GM06990 (cell line): ENCODE measurements around the gene MRPS15.

Experiments
- DNase-seq: peaks from one replicate; pipeline ENCODE4 v3.0.0-alpha.2; 2011; ENCODE audit not compliant: insufficient read length; ENCODE audit errors: extremely low read depth
- H3K27me3 ChIP-seq: replicated peaks from 2 replicates; pipeline ENCODE4 v1.6.0; 2011; ENCODE audit warnings: low read length; ENCODE audit not compliant: control insufficient read depth, insufficient read depth
- H3K36me3 ChIP-seq: 2 replicates; pipeline ENCODE4 v1.5.1; 2011; ENCODE audit warnings: low read length; ENCODE audit not compliant: control insufficient read depth, insufficient read depth
- H3K4me3 ChIP-seq: replicated peaks from 2 replicates; pipeline ENCODE4 v1.5.1; 2011; ENCODE audit warnings: low read depth, mild to moderate bottlenecking, control low read depth, low read length
- TF ChIP-seq, protein P1 (sequence below): IDR thresholded peaks from 2 replicates; pipeline ENCODE4 v1.5.1; 2011; ENCODE audit warnings: low read length, control low read depth, mild to moderate bottlenecking, inconsistent platforms; ENCODE audit not compliant: insufficient read depth, poor library complexity, severe bottlenecking

The MRPS15 gene

DNA sequence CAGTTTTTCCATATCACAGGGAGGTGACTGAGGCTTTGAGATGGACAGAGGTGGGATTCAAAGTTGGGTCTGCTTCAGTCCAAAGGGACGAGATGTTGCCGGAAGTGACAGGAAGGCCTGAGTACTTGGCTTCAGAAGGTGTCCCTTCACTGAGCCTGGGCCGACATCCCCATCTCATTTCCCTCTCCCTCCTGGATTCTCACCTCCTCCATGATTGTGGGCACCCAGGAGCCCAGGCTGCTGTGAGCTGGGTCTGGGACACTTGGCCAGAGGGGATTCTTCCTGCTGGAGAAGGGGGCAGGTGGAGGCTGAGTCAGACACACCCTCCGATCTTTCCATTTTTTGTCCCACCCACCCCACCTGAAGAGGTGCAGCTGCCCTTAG lies 2.8 kb upstream of the MRPS15 start:
- TF ChIP-seq, protein P1, sequence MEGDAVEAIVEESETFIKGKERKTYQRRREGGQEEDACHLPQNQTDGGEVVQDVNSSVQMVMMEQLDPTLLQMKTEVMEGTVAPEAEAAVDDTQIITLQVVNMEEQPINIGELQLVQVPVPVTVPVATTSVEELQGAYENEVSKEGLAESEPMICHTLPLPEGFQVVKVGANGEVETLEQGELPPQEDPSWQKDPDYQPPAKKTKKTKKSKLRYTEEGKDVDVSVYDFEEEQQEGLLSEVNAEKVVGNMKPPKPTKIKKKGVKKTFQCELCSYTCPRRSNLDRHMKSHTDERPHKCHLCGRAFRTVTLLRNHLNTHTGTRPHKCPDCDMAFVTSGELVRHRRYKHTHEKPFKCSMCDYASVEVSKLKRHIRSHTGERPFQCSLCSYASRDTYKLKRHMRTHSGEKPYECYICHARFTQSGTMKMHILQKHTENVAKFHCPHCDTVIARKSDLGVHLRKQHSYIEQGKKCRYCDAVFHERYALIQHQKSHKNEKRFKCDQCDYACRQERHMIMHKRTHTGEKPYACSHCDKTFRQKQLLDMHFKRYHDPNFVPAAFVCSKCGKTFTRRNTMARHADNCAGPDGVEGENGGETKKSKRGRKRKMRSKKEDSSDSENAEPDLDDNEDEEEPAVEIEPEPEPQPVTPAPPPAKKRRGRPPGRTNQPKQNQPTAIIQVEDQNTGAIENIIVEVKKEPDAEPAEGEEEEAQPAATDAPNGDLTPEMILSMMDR, result no peak
- H3K4me3 ChIP-seq, result no peak overlapping the region
- H3K36me3 ChIP-seq, result peaks cover 5% of the 10 kb centered on the region
- no peak for DNase-seq
- H3K27me3 ChIP-seq, result no peaks in the 10 kb centered on the region

- no peaks in the 10 kb centered on the region for H3K27me3 ChIP-seq
- no peak overlapping the region for H3K4me3 ChIP-seq
- H3K36me3 ChIP-seq, result peaks cover 5% of the 10 kb centered on the region
- DNase-seq, result no peak
- TF ChIP-seq, protein P1, result no peak
Observed at GRCh38 chr1:36466370-36467026, 2.3 kb upstream of the MRPS15 start.

GRCh38 chr1:36465731-36466369 lies 1.7 kb upstream of the MRPS15 start:
- H3K27me3 ChIP-seq, result no peaks in the 10 kb centered on the region
- TF ChIP-seq, protein P1, result no peak
- no peak overlapping the region for H3K4me3 ChIP-seq
- DNase-seq, result no peak
- H3K36me3 ChIP-seq, result peaks cover 8% of the 10 kb centered on the region

DNA sequence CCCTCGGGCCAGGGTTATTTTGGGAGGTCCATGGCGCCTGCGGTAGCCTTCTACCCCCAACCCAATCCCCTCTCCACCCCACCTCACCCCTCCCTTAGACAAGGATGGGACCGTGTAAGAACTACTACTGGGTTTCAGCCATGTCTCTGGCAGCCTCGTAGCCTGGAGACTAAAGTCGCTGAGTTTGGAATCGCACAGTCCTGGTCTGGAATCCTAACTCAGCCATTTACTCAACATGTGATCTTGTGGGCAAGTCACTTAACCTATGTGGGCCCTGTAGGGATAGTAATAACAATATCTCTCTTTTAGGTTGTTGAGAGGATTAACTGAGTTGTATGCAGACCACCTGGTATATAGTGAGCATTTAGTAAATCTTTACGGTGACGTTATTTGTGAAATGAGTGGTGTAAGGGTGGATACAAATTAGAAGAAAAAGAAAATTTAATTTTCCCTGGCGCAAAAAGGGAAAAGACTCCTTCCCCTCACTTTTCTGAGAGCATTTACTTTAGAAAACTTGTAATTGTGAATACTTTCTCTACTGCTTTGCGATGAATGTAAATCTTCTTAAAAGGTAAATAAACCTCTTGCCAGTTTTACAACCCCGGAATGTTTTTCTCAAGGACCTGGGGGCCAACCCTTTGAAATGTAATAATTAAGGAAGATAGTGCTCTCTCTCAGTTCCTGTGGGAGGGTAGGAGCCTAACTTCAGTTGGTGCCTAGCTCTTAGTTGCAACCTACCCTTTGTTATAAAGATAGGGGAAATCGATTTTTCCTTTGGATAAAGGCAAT lies 615 bp upstream of the MRPS15 start:
- no peaks in the 10 kb centered on the region for H3K27me3 ChIP-seq
- peaks cover 13% of the 10 kb centered on the region for H3K36me3 ChIP-seq
- DNase-seq, result no peak
- TF ChIP-seq, protein P1, result no peak
- peak overlapping the region; percentile 71 for H3K4me3 ChIP-seq

- TF ChIP-seq, protein P1, result no peak
- H3K4me3 ChIP-seq, result peak overlapping the region; percentile 71
- no peaks in the 10 kb centered on the region for H3K27me3 ChIP-seq
- H3K36me3 ChIP-seq, result peaks cover 15% of the 10 kb centered on the region
- DNase-seq, result no peak
Observed at GRCh38 chr1:36463463-36463802, 751 bp downstream of the MRPS15 start.
